Measurements from ENCODE around the gene PSMG4. TPM values are rescaled to one million over a fixed set of nuclear protein-coding genes. Genes with fewer than 3 reads are reported as not detected.

Gene PSMG4
- total RNA-seq, 4 donors from 2014 or later, result 10.1 to 22.7 (median 16.7) TPM

GRCh38 chr6:3247255-3248146, 11.2 kb upstream of the PSMG4 start:
- Histone ChIP-seq H3K4me1 (peaks cover 0 to 21% (median 11%) of the 10 kb centered on the region in 4 donors), H3K36me3 (no peaks in the 10 kb centered on the region), H3K9me3 (no peaks in the 10 kb centered on the region), H3K4me3 (peak overlapping the region in 3 of 4 donors; percentile 15 to 40 (median 27)), H3K27me3 (peaks cover 8% of the 10 kb centered on the region), H3K27ac (peak overlapping the region; percentile 7 to 57 (median 31))
- 30 to 80% methylated on average over 1 to 33 of the region's 36 CpGs for WGBS, 2 donors (ENCODE audit: low coverage in 1 of 2)
- in situ Hi-C loops (cut with MboI; ENCODE audit: low pct_ligation_motif_present in 1 of 4, low pct_unique_long_range_greater_than_20kb in 1 of 4, low sequenced_read_pairs in 3 of 4), result loop anchor here in 2 of 4 donors (5.0 to 10.0 kb wide), 2 partner anchors 120 to 253 kb away; partner anchors contain the start of gene NQO2 (in 1 of the 2)
- intact Hi-C loops (cut with DNase I; ENCODE audit: low total_unique reads), result no loop called here
- DNase-seq, result peak; percentile 64
- TF ChIP-seq CTCF (IDR thresholded peaks at IDR 0.05) (no peak), POLR2A (IDR thresholded peaks at IDR 0.05) (no peak), EP300 (IDR thresholded peaks at IDR 0.05; ENCODE audit: low read depth) (no peak), POLR2AphosphoS5 (IDR thresholded peaks at IDR 0.05) (no peak)

DNA sequence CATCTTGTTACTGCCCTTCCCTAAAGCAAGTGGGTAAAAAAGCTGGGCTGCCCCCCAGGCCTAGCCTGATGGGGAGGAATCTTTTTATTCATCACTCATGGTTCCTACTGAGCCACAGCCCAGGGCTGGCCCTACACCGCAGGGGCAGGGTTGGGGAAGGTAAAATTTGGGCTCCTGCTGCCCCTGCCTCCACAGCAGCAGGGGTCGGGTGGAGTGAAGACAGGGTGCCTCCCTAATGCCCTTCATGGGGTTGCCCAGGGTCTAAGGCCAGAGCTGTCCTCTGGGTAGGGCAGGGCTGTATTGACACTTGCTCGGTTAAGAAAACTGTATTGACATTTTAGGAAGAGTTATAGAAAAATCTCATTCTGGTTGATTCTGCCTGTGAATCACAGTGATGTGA, 8.9 kb upstream of the PSMG4 start:
- in situ Hi-C loops (cut with MboI; ENCODE audit: low pct_ligation_motif_present in 1 of 4, low pct_unique_long_range_greater_than_20kb in 1 of 4, low sequenced_read_pairs in 3 of 4) (loop anchor here (5.0 to 10.0 kb wide), 4 partner anchors 123 to 255 kb away; partner anchors contain the start of gene NQO2 (in 1 of the 4)), intact Hi-C loops (cut with DNase I; ENCODE audit: low total_unique reads) (loop anchor here (5.0 kb wide), 2 partner anchors 88 to 123 kb away; no protein-coding TSS in a partner anchor)
- Histone ChIP-seq H3K27me3 (no peaks in the 10 kb centered on the region), H3K36me3 (no peaks in the 10 kb centered on the region), H3K9me3 (no peaks in the 10 kb centered on the region), H3K4me1 (peaks cover 0 to 21% (median 11%) of the 10 kb centered on the region in 4 donors), H3K27ac (no peak overlapping the region), H3K4me3 (no peak overlapping the region)
- no peak for DNase-seq
- WGBS, 2 donors (ENCODE audit: low coverage in 1 of 2), result 90% methylated on average over 3 of the region's 3 CpGs; no CpG with 5 or more reads in 1 of the 2 donors
- TF ChIP-seq POLR2A (IDR thresholded peaks at IDR 0.05), result no peak

DNA sequence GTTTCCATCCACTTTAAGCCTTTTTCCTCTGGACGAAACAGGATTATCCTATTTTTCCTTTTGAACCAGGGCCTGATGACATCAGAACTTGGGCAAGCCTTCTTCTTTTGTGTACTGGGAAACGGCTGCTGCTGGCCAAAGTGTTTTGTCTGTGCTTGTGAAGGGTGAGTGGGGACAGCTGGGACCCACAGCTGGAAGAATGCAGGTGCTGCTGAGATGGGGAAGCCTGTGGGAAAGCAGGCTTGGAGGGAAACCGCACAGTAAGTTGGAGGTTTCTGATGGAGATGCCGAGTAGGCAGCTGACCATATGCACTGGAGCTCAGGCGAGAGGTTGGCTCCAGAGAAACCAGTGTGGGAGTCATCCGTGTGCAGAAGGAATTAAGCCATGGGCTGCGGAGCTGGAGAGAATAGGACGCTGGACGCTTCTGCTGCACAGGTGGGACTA, 8.5 kb upstream of the PSMG4 start:
- Histone ChIP-seq H3K27me3 (no peaks in the 10 kb centered on the region), H3K27ac (no peak overlapping the region), H3K4me1 (peaks cover 0 to 21% (median 11%) of the 10 kb centered on the region in 4 donors), H3K36me3 (no peaks in the 10 kb centered on the region), H3K4me3 (no peak overlapping the region), H3K9me3 (no peaks in the 10 kb centered on the region)
- TF ChIP-seq POLR2A (IDR thresholded peaks at IDR 0.05), result no peak
- no peak for TF ChIP-seq CTCF (IDR thresholded peaks at IDR 0.05)
- TF ChIP-seq POLR2AphosphoS5 (IDR thresholded peaks at IDR 0.05), result peak in 1 of 3 donors; percentile 23
- TF ChIP-seq EP300 (IDR thresholded peaks at IDR 0.05; ENCODE audit: low read depth), result no peak
- DNase-seq, result no peak
- in situ Hi-C loops (cut with MboI; ENCODE audit: low pct_ligation_motif_present in 1 of 4, low pct_unique_long_range_greater_than_20kb in 1 of 4, low sequenced_read_pairs in 3 of 4), result loop anchor here in 3 of 4 donors (5.0 to 10.0 kb wide), 3 partner anchors 123 to 128 kb away; no protein-coding TSS in a partner anchor
- WGBS, 2 donors (ENCODE audit: low coverage in 1 of 2), result 81 to 100% methylated on average over 1 to 9 of the region's 9 CpGs
- intact Hi-C loops (cut with DNase I; ENCODE audit: low total_unique reads), result loop anchor here (5.0 kb wide), 2 partner anchors 88 to 123 kb away; no protein-coding TSS in a partner anchor

DNA sequence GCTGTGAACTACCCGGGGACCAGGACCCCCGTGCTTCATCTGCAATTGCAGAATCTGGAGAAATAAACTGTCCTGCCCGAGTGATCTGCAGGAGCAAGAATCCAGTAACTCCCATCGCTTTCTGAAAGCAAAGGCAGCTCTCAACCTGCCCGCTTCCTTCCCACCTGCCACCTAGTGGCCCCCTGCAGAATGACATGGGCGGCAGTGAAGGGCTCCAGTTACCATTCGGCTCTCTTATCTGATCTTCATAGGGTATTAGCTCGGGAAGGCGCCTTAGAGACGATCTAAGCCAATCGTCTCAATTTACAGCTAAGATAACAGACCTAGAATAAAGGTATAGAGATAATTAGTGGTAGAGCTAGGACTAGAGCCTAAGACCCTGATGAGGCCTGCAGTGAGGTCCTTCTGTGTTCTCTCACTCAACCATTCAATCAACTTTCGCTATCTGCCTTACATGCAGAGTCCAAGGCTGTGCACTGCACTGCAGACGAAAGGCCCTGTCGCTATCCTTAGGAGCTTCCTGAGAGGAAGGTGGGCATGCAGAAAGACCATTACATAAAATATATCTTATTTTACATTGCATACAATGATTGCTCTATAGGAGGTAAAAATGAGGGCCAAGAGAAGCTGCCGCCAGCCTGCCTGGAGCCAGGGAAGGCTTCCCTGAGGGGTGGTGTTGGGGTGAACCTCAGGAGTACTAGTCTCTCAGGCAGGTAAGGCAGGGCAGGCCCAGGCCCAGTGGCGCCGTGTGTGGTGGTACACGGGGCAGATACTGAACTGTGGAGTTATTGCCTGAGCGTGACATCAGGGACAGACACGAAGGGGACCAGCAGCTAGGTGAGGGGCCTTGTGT, 7.1 kb upstream of the PSMG4 start:
- intact Hi-C loops (cut with DNase I; ENCODE audit: low total_unique reads), result loop anchor here (5.0 kb wide), 2 partner anchors 89 to 124 kb away; no protein-coding TSS in a partner anchor
- Histone ChIP-seq H3K27ac (no peak overlapping the region), H3K27me3 (no peaks in the 10 kb centered on the region), H3K4me1 (peaks cover 0 to 21% (median 11%) of the 10 kb centered on the region in 4 donors), H3K9me3 (no peaks in the 10 kb centered on the region), H3K36me3 (no peaks in the 10 kb centered on the region), H3K4me3 (no peak overlapping the region)
- TF ChIP-seq POLR2A (IDR thresholded peaks at IDR 0.05) (no peak), POLR2AphosphoS5 (IDR thresholded peaks at IDR 0.05) (peak in 1 of 3 donors; percentile 9), CTCF (IDR thresholded peaks at IDR 0.05) (peak; percentile 94 to 99 (median 98))
- DNase-seq, result peak; percentile 90
- in situ Hi-C loops (cut with MboI; ENCODE audit: low pct_ligation_motif_present in 1 of 4, low pct_unique_long_range_greater_than_20kb in 1 of 4, low sequenced_read_pairs in 3 of 4), result loop anchor here in 3 of 4 donors (5.0 to 10.0 kb wide), 3 partner anchors 124 to 129 kb away; no protein-coding TSS in a partner anchor
- 37 to 81% methylated on average over 8 to 20 of the region's 20 CpGs for WGBS, 2 donors (ENCODE audit: low coverage in 1 of 2)

All from transverse colon (tissue), 4 donors.